GM12874 (cell line): ENCODE results near the gene ATRN.

Source experiments
- CTCF ChIP-seq: IDR thresholded peaks from 2 replicates; pipeline ENCODE4 v1.5.1; 2011; ENCODE audit warnings: low read depth, mild to moderate bottlenecking, control low read depth, low read length, moderate library complexity; ENCODE audit not compliant: insufficient read depth

The ATRN gene

GRCh38 chr20:3679749-3680700, 209.2 kb downstream of the ATRN start:
- TF ChIP-seq CTCF: no peak

- TF ChIP-seq CTCF: no peak
These were observed 210.0 kb downstream of the ATRN start for GRCh38 chr20:3680701-3681351.

- no peak for TF ChIP-seq CTCF
These were observed 210.6 kb downstream of the ATRN start for GRCh38 chr20:3681352-3681930.

- TF ChIP-seq CTCF: no peak
These were observed 211.3 kb downstream of the ATRN start, which contains the start of gene ADAM33 for GRCh38 chr20:3681931-3682781. TSS of gene ADAM33 (minus strand) at chr20:3682010. CDS start at chr20:3682004, 6 bp downstream.

GRCh38 chr20:3685341-3685740, 214.5 kb downstream of the ATRN start:
- TF ChIP-seq CTCF: no peak

- TF ChIP-seq CTCF: no peak
These were observed 215.6 kb downstream of the ATRN start for GRCh38 chr20:3686421-3686820.
